ENCODE data around the gene GNG10. TPM values are rescaled to one million over a fixed set of nuclear protein-coding genes. Genes with fewer than 3 reads are reported as not detected.

The GNG10 gene
- total and polyA plus RNA-seq, 4 donors = 15.9 to 24.3 (median 21.3) TPM

DNA sequence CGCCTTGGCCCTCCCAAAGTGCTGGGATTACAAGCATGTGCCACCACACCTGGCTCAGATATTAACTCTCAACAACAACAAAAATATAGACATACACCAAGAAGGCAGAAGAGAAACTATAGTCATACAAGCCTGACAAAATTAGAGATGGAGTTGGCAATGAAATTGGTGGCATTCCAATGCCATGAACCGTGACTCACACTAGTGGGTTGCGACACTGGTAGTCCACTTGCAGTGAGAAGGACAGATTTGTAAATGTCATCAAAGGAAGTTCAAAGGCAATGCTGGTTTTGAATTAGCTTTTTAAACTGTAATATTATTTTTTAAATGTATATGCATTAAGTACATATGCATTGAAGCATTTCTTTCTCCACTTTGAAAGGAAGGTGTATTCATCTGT, 38.8 kb upstream of the GNG10 start:
- Histone ChIP-seq H3K27me3 (ENCODE audit: control insufficient read depth in 4 of 4, insufficient read depth in 4 of 4, low read length in 3 of 4) (no peaks in the 10 kb centered on the region), H3K4me3 (ENCODE audit: low read depth in 1 of 3, low read length in 3 of 3) (no peak overlapping the region), H3K9ac (ENCODE audit: low read depth in 1 of 2, low read length in 2 of 2) (no peak overlapping the region), H3K36me3 (ENCODE audit: control insufficient read depth in 4 of 4, insufficient read depth in 3 of 4, low read depth in 1 of 4, low read length in 3 of 4) (no peaks in the 10 kb centered on the region), H3K4me1 (ENCODE audit: control insufficient read depth in 4 of 4, insufficient read depth in 4 of 4, low read length in 3 of 4) (peaks cover 8 to 34% (median 28%) of the 10 kb centered on the region in 4 donors), H3K9me3 (ENCODE audit: control insufficient read depth in 4 of 4, low read length in 3 of 4) (no peaks in the 10 kb centered on the region), H3K27ac (ENCODE audit: low read depth in 1 of 2, low read length in 2 of 2) (peak overlapping the region; percentile 84 to 91)
- WGBS = 46% methylated on average over 3 of the region's 3 CpGs
- DNase-seq (ENCODE audit: low spot score) = no peak
- TF ChIP-seq SP1 (IDR thresholded peaks at IDR 0.05) = peak; percentile 54
- TF ChIP-seq, protein P1, sequence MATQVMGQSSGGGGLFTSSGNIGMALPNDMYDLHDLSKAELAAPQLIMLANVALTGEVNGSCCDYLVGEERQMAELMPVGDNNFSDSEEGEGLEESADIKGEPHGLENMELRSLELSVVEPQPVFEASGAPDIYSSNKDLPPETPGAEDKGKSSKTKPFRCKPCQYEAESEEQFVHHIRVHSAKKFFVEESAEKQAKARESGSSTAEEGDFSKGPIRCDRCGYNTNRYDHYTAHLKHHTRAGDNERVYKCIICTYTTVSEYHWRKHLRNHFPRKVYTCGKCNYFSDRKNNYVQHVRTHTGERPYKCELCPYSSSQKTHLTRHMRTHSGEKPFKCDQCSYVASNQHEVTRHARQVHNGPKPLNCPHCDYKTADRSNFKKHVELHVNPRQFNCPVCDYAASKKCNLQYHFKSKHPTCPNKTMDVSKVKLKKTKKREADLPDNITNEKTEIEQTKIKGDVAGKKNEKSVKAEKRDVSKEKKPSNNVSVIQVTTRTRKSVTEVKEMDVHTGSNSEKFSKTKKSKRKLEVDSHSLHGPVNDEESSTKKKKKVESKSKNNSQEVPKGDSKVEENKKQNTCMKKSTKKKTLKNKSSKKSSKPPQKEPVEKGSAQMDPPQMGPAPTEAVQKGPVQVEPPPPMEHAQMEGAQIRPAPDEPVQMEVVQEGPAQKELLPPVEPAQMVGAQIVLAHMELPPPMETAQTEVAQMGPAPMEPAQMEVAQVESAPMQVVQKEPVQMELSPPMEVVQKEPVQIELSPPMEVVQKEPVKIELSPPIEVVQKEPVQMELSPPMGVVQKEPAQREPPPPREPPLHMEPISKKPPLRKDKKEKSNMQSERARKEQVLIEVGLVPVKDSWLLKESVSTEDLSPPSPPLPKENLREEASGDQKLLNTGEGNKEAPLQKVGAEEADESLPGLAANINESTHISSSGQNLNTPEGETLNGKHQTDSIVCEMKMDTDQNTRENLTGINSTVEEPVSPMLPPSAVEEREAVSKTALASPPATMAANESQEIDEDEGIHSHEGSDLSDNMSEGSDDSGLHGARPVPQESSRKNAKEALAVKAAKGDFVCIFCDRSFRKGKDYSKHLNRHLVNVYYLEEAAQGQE (IDR thresholded peaks at IDR 0.05) = no peak
- TF ChIP-seq HNF4A (conservative IDR thresholded peaks at IDR 0.05) = peak; percentile 84 to 92
- peak; percentile 97 for TF ChIP-seq ATF3 (IDR thresholded peaks at IDR 0.05)
- no peak for TF ChIP-seq HNF4G (IDR thresholded peaks at IDR 0.05)
- TF ChIP-seq GABPA (IDR thresholded peaks at IDR 0.05 in 1 of 2, conservative IDR thresholded peaks at IDR 0.05 in 1 of 2) = peak in 1 of 2 donors; percentile 38
- TF ChIP-seq TAF1 (conservative IDR thresholded peaks at IDR 0.05) = no peak
- TF ChIP-seq, protein P2, sequence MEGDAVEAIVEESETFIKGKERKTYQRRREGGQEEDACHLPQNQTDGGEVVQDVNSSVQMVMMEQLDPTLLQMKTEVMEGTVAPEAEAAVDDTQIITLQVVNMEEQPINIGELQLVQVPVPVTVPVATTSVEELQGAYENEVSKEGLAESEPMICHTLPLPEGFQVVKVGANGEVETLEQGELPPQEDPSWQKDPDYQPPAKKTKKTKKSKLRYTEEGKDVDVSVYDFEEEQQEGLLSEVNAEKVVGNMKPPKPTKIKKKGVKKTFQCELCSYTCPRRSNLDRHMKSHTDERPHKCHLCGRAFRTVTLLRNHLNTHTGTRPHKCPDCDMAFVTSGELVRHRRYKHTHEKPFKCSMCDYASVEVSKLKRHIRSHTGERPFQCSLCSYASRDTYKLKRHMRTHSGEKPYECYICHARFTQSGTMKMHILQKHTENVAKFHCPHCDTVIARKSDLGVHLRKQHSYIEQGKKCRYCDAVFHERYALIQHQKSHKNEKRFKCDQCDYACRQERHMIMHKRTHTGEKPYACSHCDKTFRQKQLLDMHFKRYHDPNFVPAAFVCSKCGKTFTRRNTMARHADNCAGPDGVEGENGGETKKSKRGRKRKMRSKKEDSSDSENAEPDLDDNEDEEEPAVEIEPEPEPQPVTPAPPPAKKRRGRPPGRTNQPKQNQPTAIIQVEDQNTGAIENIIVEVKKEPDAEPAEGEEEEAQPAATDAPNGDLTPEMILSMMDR (IDR thresholded peaks at IDR 0.05; ENCODE audit: low read depth, low read length, missing input control) = no peak
- TF ChIP-seq ZBTB33 (IDR thresholded peaks at IDR 0.05) = peak; percentile 32
- peak; percentile 69 to 78 for TF ChIP-seq RXRA (IDR thresholded peaks at IDR 0.05)
- TF ChIP-seq EGR1 (IDR thresholded peaks at IDR 0.05; ENCODE audit: low read depth in 2 of 2) = no peak
- peak; percentile 48 for TF ChIP-seq YY1 (IDR thresholded peaks at IDR 0.05)
- TF ChIP-seq JUND (IDR thresholded peaks at IDR 0.05) = peak; percentile 99
- peak; percentile 43 to 61 for TF ChIP-seq RAD21 (IDR thresholded peaks at IDR 0.05)
- peak; percentile 68 for TF ChIP-seq FOXA2 (IDR thresholded peaks at IDR 0.05)
- TF ChIP-seq FOXA1 (IDR thresholded peaks at IDR 0.05) = no peak
- TF ChIP-seq NR2F2 (IDR thresholded peaks at IDR 0.05) = peak; percentile 46
- TF ChIP-seq MAX (IDR thresholded peaks at IDR 0.05) = peak; percentile 17

Measured in liver (tissue), 9 donors.